Smooth muscle cell of the brain vasculature (primary cell): ENCODE results near the gene ADIPOR2.

Experiments
- DNase-seq: peaks from one replicate; pipeline ENCODE4 v3.0.0-alpha.2; 2012; ENCODE audit warnings: low read depth, low spot score

Gene ADIPOR2

GRCh38 chr12:1690578-1691122 is at the start of gene ADIPOR2:
Gene ADIPOR2 (plus strand): TSS chr12:1691070. CDS start chr12:1754344, 63,274 bp downstream.
- peak; percentile 94 for DNase-seq

- no peak for DNase-seq
Measured at GRCh38 chr12:1642513-1642912, 48.4 kb upstream of the ADIPOR2 start.

GRCh38 chr12:1643043-1643442 is 47.8 kb upstream of the ADIPOR2 start:
- no peak for DNase-seq

- no peak for DNase-seq
Measured at GRCh38 chr12:1643905-1644533, 46.9 kb upstream of the ADIPOR2 start.

GRCh38 chr12:1644534-1645438 is 46.1 kb upstream of the ADIPOR2 start:
- peak; percentile 51 for DNase-seq

GRCh38 chr12:1645819-1646218 is 45.1 kb upstream of the ADIPOR2 start:
- DNase-seq, result no peak

- no peak for DNase-seq
Measured at GRCh38 chr12:1646569-1647284, 44.1 kb upstream of the ADIPOR2 start.

- DNase-seq, result no peak
Measured at GRCh38 chr12:1647285-1647669, 43.6 kb upstream of the ADIPOR2 start.

- no peak for DNase-seq
Measured at GRCh38 chr12:1650260-1650977, 40.5 kb upstream of the ADIPOR2 start.

- DNase-seq, result no peak
Measured at GRCh38 chr12:1650978-1651361, 39.9 kb upstream of the ADIPOR2 start.

- DNase-seq, result no peak
Measured at GRCh38 chr12:1651946-1652345, 38.9 kb upstream of the ADIPOR2 start.

GRCh38 chr12:1655225-1655788 is 35.6 kb upstream of the ADIPOR2 start:
- no peak for DNase-seq

GRCh38 chr12:1656902-1657301 is 34.0 kb upstream of the ADIPOR2 start:
- DNase-seq, result no peak

- DNase-seq, result no peak
Measured at GRCh38 chr12:1657688-1658087, 33.2 kb upstream of the ADIPOR2 start.

- DNase-seq, result no peak
Measured at GRCh38 chr12:1660304-1661187, 30.3 kb upstream of the ADIPOR2 start.

- peak; percentile 52 for DNase-seq
Measured at GRCh38 chr12:1661553-1662335, 29.1 kb upstream of the ADIPOR2 start.

GRCh38 chr12:1662761-1663439 is 28.0 kb upstream of the ADIPOR2 start:
- no peak for DNase-seq

GRCh38 chr12:1663440-1664132 is 27.3 kb upstream of the ADIPOR2 start:
- DNase-seq, result no peak
